HepG2 (cell line): ENCODE results near the gene TXNL4A. TPM values are rescaled to one million over a fixed set of nuclear protein-coding genes. Genes with fewer than 3 reads are reported as not detected.
A peak's percentile ranks its signal among the peaks of the same experiment; 100 is the strongest.

Source experiments
- JUN ChIP-seq: sonication (generic); formaldehyde crosslinking; IDR thresholded peaks from 2 replicates; pipeline ENCODE4 v1.4.0; 2020; ENCODE audit warnings: mild to moderate bottlenecking, missing genetic modification reagents
- KDM4B ChIP-seq: sonication (generic); formaldehyde crosslinking; IDR thresholded peaks from 2 replicates; pipeline ENCODE4 v1.4.0; 2020; ENCODE audit warnings: missing genetic modification reagents
- NFYC ChIP-seq: IDR thresholded peaks from 2 replicates; pipeline ENCODE4 v1.6.1; 2016; ENCODE audit warnings: missing genetic modification reagents, missing compliant biosample characterization
- NPAS2 ChIP-seq: sonication (generic); formaldehyde crosslinking; IDR thresholded peaks from 2 replicates; pipeline ENCODE4 v1.8.0; 2022; ENCODE audit warnings: mild to moderate bottlenecking, missing genetic modification reagents, borderline replicate concordance
- POLR2A ChIP-seq, 2 experiments: IDR thresholded peaks; 2 replicates each; pipeline ENCODE4 v1.6.1; 2011; ENCODE audit warnings: low read depth in 2 of 2, low read length in 2 of 2, mild to moderate bottlenecking in 1 of 2, moderate library complexity in 1 of 2; ENCODE audit not compliant: insufficient read depth in 1 of 2
- PRPF4 ChIP-seq: fragments of 200-400 bp; formaldehyde crosslinking; IDR thresholded peaks from 2 replicates; pipeline ENCODE4 v1.6.1; 2016; ENCODE audit warnings: low read length, low read depth; ENCODE audit not compliant: poor library complexity, severe bottlenecking
- SAFB2 ChIP-seq: sonication (generic); formaldehyde crosslinking; IDR thresholded peaks from 2 replicates; pipeline ENCODE4 v1.5.1; 2020; ENCODE audit warnings: missing genetic modification reagents, low read depth, mild to moderate bottlenecking, borderline replicate concordance
- SALL1 ChIP-seq: sonication (generic); formaldehyde crosslinking; IDR thresholded peaks from 2 replicates; pipeline ENCODE4 v1.8.0; 2022; ENCODE audit warnings: mild to moderate bottlenecking, missing genetic modification reagents
- SPEN ChIP-seq: sonication (generic); formaldehyde crosslinking; IDR thresholded peaks from 2 replicates; pipeline ENCODE4 v1.5.1; 2020; ENCODE audit warnings: low read depth, mild to moderate bottlenecking, missing genetic modification reagents
- TCF12 ChIP-seq, 2 experiments: fragments of 450-650 bp in 1 of 2; sonication (generic) in 1 of 2; formaldehyde crosslinking in 1 of 2; IDR thresholded peaks; 2 replicates each; pipeline versions ENCODE4 v1.6.1 to v1.8.0; 2017 to 2022; ENCODE audit warnings: antibody characterized with exemption in 1 of 2, mild to moderate bottlenecking in 1 of 2, missing genetic modification reagents in 1 of 2, moderate library complexity in 1 of 2
- ZNF138 ChIP-seq: sonication (generic); formaldehyde crosslinking; IDR thresholded peaks from 2 replicates; pipeline ENCODE4 v1.5.0; 2020; ENCODE audit warnings: mild to moderate bottlenecking, low read depth, missing genetic modification reagents
- ZNF33B ChIP-seq: sonication (generic); formaldehyde crosslinking; IDR thresholded peaks from 2 replicates; pipeline ENCODE4 v1.5.1; 2020; ENCODE audit warnings: mild to moderate bottlenecking, missing genetic modification reagents
- ZNF629 ChIP-seq: sonication (generic); formaldehyde crosslinking; conservative IDR thresholded peaks from 2 replicates; pipeline ENCODE4 v1.5.0; 2020; ENCODE audit warnings: missing genetic modification reagents
- ZNF691 ChIP-seq: sonication (generic); formaldehyde crosslinking; IDR thresholded peaks from 2 replicates; pipeline ENCODE4 v1.4.0; 2020; ENCODE audit warnings: missing genetic modification reagents, low read depth, mild to moderate bottlenecking, borderline replicate concordance
- ZNF788 ChIP-seq: sonication (generic); formaldehyde crosslinking; IDR thresholded peaks from 2 replicates; pipeline ENCODE4 v1.5.0; 2020; ENCODE audit warnings: mild to moderate bottlenecking, missing genetic modification reagents, borderline replicate concordance
- polyA plus RNA-seq, 8 experiments: library from polyadenylated mRNA; depleted of rRNA in 3 of 8; stranded (reverse) in 7 of 8; unstranded in 1 of 8; fragments of >200 nt; fragmentation: Illumina TruSeq in 4 of 8; extraction: Trizol in 4 of 8; gene quantifications; 2 replicates each; pipeline versions ENCODE4 v1.2.1 to v1.2.3, GENCODE V29; 2011 to 2016; ENCODE audit warnings: low read depth in 4 of 8, missing spikeins in 1 of 8, mixed read lengths in 1 of 8; ENCODE audit not compliant: insufficient read depth in 1 of 8
- total RNA-seq, 5 experiments: library from RNA; depleted of rRNA; stranded (reverse); fragments of >200 nt; fragmentation: Illumina TruSeq; extraction: Trizol; gene quantifications; 2 replicates each; pipeline ENCODE4 v1.2.3, GENCODE V29; 2016; ENCODE audit warnings: low read depth in 1 of 5
- TF ChIP-seq, protein P1 (sequence below): IDR thresholded peaks from 2 replicates; pipeline ENCODE4 v1.6.1; 2016; ENCODE audit warnings: missing compliant biosample characterization, missing genetic modification reagents, borderline replicate concordance
- TF ChIP-seq, protein P2 (sequence below): sonication (generic); formaldehyde crosslinking; IDR thresholded peaks from 2 replicates; pipeline ENCODE4 v1.4.0; 2020; ENCODE audit warnings: missing genetic modification reagents
- TF ChIP-seq, protein P3 (sequence below): sonication (generic); formaldehyde crosslinking; IDR thresholded peaks from 2 replicates; pipeline ENCODE4 v1.4.0; 2020; ENCODE audit warnings: missing genetic modification reagents, borderline replicate concordance
- TF ChIP-seq, protein P4 (sequence below), 2 experiments: IDR thresholded peaks; 2 replicates each; pipeline ENCODE4 v1.6.1; 2011 to 2012; ENCODE audit warnings: low read length in 2 of 2, borderline replicate concordance in 1 of 2, low read depth in 1 of 2, mild to moderate bottlenecking in 1 of 2, moderate library complexity in 1 of 2

TXNL4A gene
- total and polyA plus RNA-seq, 2 of the 13 experiments (the other 11 are each of a cell fraction or from before 2014, with no cell fraction given) = 172 to 202 TPM

GRCh38 chr18:79988451-79989194, at the start of gene TXNL4A (continued):
- TF ChIP-seq POLR2A (IDR thresholded peaks at IDR 0.05; ENCODE audit: insufficient read depth in 1 of 2, low read depth in 2 of 2, low read length in 2 of 2) (peak; percentile 80 to 95), SALL1 (CRISPR knock-in tag) (peak; percentile 30), ZNF691 (CRISPR knock-in tag) (0 out of 2 replicates have a peak, but pooled peaks have one; percentile 42), JUN (0 out of 2 replicates have a peak, but pooled peaks have one; percentile 45), NPAS2 (CRISPR knock-in tag) (no peak), ZNF138 (CRISPR knock-in tag) (0 out of 2 replicates have a peak, but pooled peaks have one; percentile 38), SPEN (peak; percentile 99), NFYC (0 out of 2 replicates have a peak, but pooled peaks have one; percentile 43), PRPF4 (no peak), ZNF33B (CRISPR knock-in tag) (0 out of 2 replicates have a peak, but pooled peaks have one; percentile 21), TCF12 (IDR thresholded peaks at IDR 0.05) (no peak), TCF12 (CRISPR knock-in tag; IDR thresholded peaks at IDR 0.05) (no peak), ZNF629 (CRISPR knock-in tag) (peak; percentile 29; the same call in 1 of the 2 replicates), SAFB2 (CRISPR knock-in tag) (no peak; the same call in 1 of the 2 replicates), KDM4B (CRISPR knock-in tag) (no peak), ZNF788 (peak; percentile 90; the same call in 1 of the 2 replicates)
- TF ChIP-seq, protein P1, sequence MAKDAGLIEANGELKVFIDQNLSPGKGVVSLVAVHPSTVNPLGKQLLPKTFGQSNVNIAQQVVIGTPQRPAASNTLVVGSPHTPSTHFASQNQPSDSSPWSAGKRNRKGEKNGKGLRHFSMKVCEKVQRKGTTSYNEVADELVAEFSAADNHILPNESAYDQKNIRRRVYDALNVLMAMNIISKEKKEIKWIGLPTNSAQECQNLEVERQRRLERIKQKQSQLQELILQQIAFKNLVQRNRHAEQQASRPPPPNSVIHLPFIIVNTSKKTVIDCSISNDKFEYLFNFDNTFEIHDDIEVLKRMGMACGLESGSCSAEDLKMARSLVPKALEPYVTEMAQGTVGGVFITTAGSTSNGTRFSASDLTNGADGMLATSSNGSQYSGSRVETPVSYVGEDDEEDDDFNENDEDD (CRISPR knock-in tag) = peak; percentile 81
- TF ChIP-seq, protein P2, sequence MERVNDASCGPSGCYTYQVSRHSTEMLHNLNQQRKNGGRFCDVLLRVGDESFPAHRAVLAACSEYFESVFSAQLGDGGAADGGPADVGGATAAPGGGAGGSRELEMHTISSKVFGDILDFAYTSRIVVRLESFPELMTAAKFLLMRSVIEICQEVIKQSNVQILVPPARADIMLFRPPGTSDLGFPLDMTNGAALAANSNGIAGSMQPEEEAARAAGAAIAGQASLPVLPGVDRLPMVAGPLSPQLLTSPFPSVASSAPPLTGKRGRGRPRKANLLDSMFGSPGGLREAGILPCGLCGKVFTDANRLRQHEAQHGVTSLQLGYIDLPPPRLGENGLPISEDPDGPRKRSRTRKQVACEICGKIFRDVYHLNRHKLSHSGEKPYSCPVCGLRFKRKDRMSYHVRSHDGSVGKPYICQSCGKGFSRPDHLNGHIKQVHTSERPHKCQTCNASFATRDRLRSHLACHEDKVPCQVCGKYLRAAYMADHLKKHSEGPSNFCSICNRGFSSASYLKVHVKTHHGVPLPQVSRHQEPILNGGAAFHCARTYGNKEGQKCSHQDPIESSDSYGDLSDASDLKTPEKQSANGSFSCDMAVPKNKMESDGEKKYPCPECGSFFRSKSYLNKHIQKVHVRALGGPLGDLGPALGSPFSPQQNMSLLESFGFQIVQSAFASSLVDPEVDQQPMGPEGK = peak; percentile 6; the same call in 1 of the 2 replicates
- TF ChIP-seq, protein P3, sequence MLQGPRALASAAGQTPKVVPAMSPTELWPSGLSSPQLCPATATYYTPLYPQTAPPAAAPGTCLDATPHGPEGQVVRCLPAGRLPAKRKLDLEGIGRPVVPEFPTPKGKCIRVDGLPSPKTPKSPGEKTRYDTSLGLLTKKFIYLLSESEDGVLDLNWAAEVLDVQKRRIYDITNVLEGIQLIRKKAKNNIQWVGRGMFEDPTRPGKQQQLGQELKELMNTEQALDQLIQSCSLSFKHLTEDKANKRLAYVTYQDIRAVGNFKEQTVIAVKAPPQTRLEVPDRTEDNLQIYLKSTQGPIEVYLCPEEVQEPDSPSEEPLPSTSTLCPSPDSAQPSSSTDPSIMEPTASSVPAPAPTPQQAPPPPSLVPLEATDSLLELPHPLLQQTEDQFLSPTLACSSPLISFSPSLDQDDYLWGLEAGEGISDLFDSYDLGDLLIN (CRISPR knock-in tag) = peak; percentile 92; the same call in 1 of the 2 replicates
- TF ChIP-seq, protein P4, sequence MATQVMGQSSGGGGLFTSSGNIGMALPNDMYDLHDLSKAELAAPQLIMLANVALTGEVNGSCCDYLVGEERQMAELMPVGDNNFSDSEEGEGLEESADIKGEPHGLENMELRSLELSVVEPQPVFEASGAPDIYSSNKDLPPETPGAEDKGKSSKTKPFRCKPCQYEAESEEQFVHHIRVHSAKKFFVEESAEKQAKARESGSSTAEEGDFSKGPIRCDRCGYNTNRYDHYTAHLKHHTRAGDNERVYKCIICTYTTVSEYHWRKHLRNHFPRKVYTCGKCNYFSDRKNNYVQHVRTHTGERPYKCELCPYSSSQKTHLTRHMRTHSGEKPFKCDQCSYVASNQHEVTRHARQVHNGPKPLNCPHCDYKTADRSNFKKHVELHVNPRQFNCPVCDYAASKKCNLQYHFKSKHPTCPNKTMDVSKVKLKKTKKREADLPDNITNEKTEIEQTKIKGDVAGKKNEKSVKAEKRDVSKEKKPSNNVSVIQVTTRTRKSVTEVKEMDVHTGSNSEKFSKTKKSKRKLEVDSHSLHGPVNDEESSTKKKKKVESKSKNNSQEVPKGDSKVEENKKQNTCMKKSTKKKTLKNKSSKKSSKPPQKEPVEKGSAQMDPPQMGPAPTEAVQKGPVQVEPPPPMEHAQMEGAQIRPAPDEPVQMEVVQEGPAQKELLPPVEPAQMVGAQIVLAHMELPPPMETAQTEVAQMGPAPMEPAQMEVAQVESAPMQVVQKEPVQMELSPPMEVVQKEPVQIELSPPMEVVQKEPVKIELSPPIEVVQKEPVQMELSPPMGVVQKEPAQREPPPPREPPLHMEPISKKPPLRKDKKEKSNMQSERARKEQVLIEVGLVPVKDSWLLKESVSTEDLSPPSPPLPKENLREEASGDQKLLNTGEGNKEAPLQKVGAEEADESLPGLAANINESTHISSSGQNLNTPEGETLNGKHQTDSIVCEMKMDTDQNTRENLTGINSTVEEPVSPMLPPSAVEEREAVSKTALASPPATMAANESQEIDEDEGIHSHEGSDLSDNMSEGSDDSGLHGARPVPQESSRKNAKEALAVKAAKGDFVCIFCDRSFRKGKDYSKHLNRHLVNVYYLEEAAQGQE (IDR thresholded peaks at IDR 0.05; ENCODE audit: borderline replicate concordance in 1 of 2, low read depth in 1 of 2, low read length in 2 of 2) = no peak; a peak in 1 of 4 replicates
